OCI-M2 (cell line): Measurements from ENCODE around the gene CCDC15.
"Not testable (repeated sequence)": the region's sequence is repeated elsewhere in the genome, so short reads cannot be mapped to it uniquely, and the experiment has no call there.

Source experiments
- DNase-seq: peaks from one replicate; lab custom pipeline; 2025; ENCODE audit not compliant: unreplicated experiment; lab: John Stamatoyannopoulos, UW

Gene CCDC15

DNA sequence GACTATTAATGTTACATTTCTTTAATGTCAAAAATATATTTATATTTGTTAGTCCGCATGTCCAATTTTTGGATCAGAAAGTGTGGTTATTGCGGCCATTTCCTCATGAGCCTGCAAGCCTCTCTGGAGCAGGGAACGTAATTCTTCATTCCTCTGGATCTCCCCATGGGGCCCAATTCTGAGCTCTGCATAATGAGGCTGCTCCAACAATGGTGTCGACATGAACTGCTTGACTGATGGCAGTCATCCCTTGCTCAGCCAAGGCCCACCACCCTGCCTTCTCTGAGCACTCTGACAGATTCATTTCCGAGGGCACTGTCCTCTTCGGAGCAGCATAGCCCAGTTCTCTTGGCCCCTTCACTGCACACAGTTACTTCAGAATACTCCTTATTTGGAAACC is 15.0 kb upstream of the CCDC15 start:
- DNase-seq = no peak

GRCh38 chr11:124941703-124942102 is 12.3 kb upstream of the CCDC15 start:
- no peak for DNase-seq

- no peak for DNase-seq
Observed at GRCh38 chr11:124942466-124943253, 11.3 kb upstream of the CCDC15 start.

DNA sequence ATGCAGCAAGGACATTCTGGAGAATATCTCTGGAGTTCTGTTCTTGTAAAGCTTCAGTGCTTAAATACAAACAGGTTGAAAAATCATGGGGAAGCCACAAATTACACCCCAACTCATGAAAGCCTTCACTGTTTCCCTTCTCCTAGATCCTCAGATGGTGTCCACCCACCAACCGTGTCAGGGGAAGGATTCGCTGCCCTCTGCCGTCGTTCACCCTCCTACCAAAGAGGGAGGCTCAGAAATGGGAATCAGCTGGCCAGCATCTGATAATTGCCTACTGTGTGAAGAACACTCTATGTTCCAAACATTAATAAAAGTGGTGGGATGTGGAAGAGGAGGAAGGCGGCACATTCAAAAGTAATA is 10.8 kb upstream of the CCDC15 start:
- DNase-seq = no peak

DNA sequence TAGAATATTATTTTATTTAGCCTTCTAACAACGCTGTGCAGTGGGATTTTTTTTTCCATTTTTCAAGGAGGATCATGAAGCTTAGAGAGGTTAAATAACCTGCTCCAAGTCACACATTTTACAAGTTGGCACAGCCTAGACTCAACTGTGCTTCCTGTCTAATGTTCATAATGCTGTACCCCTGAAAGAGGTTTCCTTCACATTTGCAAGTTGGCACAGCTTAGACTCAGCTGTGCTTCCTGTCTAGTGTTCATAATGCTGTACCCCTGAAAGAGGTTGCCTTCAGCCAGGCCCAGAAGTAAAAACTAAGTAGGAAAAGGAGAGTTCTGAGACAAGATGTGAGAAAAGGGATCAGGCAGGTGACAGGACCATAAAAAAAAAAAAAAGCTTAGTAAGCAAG is 10.3 kb upstream of the CCDC15 start:
- DNase-seq = no peak

DNA sequence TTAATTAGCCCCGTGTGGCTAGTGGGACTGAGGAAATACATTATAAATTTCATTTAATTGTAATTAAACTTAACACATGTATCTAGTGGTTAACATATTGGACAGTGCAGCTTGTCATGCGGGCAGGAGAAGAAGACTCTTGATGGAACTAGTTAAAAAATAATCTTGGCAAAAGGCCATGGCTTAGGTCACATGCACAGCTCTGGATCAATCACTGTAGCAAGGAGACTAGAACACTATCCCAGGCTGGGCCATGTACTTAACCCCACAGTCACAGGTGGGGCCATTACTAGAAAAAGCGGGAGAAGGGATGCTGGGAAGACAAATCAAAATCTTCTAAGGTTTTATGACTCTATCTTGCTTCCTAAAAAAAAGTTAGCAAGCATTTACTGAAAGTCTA is 9.4 kb upstream of the CCDC15 start:
- no peak for DNase-seq

DNA sequence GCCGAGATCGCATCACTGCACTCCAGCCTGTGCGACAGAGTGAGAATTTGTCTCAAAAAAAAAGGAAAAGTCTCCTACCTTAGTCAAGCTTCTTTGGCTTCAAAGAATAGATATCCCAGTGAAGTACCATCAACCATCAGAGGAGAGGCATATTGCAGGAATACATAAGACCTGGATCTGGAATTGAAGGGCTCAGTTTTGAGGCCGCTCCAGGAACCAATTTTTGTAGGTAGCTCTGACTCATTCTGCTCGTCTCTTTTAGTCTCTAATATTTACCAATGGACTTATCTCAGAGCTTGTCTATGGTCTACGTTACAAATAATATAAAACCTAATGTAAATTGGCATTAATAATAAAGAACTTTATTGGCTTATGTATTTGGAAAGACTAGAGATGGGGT is 8.2 kb upstream of the CCDC15 start:
- DNase-seq = no peak

DNA sequence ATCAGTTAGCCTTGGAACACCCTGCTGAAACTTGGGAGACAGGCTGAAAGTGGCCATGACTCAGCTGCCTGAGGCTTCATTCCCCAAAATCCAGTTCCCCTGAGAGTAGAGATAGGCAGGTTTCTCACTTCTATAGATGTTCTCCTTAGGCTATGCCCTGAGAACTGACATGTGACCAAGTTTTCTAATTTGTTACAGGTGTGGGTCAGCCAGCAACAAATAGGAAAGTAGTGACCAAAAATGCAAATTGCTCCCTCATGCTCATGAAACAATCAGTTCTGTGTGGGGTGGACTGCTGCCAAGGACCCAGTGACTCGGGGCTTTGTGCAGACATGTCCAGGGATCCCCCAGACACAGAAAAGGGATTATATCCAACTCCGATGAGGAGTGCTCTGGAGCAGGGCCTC is 7.3 kb upstream of the CCDC15 start:
- no peak for DNase-seq

DNA sequence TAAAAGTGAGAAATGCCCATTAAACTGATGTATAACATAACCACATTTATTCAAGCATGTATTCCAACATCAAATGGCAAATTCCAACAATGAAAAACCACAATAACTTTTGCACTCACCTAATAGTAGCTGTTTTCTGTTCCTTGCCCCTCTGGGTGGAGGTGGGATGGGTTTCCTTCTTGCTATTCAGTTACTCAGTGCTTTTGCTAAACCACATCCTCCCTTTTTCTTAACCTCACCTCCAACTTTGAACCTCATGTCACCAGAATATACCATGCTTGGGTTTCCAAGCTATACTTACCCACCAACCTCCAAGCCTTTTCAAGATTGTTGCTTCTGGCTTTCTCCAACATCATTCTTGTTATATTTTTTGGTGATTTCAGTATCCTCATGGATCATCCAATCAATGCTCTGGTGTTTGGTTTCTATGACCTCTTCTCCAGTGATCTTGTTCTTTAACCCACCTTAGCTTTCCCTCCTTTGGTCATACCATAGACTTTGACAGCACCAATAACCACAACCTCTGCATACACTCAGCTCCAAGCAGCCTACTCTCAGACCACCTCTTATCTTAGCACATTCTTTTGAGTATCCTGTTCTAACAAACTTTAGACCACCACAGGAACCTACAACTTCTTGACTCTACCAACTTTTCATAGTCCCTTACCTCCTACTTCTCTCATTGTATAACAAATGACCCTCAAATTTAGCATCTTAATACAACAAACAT is 3.2 kb upstream of the CCDC15 start:
- DNase-seq = no peak

DNA sequence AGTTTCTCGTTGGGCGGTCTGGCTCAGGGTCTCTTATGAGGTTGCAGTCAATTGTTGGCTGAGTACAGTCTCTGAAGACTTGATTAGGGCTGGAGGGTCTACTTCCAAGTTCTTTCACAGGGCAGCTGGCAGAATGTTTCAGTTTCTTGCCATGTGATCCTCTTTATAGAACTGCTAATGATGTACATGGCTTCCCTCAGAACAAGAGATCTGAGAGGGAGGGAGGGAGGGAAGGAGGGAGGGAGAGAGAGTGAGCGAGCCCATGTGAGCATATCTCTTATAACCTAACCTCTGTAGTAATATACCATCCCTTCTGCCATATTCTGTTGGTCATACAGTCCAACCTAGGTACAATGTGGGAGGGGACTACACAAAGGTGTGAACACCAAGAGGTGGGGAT is 2.7 kb upstream of the CCDC15 start:
- no peak for DNase-seq

DNA sequence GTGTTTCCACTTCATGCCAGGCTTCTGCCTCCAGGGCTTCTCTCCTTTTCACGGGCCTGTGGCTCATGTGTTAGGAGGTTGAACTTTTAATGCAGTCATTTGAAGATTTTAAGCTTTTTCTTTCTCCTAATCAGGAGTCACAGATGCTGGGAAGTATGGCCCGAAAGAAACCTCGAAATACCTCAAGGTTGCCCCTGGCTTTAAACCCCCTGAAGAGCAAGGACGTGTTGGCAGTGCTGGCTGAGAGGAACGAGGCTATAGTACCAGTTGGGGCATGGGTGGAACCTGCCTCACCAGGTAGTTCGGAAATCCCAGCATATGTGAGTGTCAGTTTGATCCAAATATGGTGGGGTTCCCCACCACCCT is 571 bp downstream of the CCDC15 start:
- no peak for DNase-seq

DNA sequence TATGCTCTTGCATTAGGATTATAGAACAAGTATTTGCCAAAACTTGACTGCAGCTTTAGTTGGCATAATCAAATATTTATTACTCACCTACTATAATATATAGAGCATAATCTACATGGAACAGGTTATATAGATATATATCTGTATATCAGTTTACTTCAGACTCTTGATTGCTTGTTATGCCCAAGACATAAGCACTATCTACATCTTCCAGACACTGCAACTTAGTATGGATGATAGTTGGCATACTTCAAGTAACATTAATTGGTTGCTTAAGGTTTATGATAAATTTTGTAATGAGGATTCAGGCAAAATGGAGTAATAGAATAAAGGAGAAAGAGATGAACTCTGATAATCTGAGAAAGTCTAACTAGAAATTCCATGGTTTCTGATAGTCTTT is 1.0 kb downstream of the CCDC15 start:
- DNase-seq = no peak

GRCh38 chr11:124961972-124962609 is 8.1 kb downstream of the CCDC15 start:
- DNase-seq = no peak

DNA sequence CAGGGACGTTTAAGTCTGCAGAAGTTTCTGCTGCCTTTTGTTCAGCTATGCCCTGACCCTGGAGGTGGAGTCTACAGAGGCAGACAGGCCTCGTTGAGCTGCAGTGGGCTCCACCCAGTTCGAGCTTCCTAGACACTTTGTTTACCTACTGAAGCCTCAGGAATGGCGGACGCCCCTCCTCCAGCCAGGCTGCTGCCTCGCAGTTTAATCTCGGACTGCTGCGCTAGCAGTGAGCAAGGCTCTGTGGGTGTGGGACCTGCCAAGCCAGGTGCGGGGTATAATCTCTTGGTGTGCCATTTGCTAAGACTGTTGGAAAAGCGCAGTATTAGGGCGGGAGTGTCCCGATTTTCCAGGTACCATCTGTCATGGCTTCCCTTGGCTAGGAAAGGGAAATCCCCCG is 14.2 kb downstream of the CCDC15 start:
- not testable (repeated sequence) for DNase-seq

- no peak for DNase-seq
Observed at GRCh38 chr11:124970925-124971324, 16.9 kb downstream of the CCDC15 start.

- no peak for DNase-seq
Observed at GRCh38 chr11:124971810-124972209, 17.8 kb downstream of the CCDC15 start.

DNA sequence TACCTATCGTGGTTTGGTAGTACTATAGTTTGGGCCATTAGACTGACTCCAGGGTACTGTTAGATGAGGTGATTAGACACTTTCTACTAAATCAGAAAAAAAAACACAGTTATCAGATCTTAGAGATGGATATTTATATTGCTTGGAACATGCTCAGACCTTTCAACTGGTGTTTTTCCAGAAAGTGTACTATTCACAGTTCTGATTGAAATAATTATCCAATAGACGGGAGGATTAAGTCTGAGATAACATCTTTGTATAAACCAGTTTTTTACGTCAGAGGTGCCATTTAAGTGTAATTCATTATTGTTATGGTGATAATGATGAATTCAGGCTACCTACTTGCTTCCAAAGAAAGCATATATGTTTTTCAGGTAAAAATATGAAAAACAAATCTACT is 22.5 kb downstream of the CCDC15 start:
- no peak for DNase-seq

DNA sequence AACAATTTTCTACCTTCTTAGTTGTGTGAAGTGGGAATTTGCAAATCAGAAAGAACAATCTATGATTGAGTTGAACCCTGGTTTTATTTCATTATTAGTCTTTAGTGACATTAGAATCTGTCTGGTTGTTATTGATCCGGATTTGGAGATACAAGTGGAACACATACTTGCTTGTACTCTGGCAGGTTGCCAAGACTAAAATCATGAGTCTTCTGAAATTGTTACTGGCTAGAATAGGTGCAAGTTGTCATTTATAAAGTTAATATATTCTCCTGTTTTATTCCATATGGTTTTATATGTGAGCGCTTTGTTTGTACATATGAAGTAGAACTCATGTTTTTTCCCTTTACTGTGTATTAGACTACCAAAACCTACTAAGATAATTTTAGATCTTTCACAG is 23.0 kb downstream of the CCDC15 start:
- no peak for DNase-seq

- no peak for DNase-seq
Observed at GRCh38 chr11:124978316-124978715, 24.3 kb downstream of the CCDC15 start.

DNA sequence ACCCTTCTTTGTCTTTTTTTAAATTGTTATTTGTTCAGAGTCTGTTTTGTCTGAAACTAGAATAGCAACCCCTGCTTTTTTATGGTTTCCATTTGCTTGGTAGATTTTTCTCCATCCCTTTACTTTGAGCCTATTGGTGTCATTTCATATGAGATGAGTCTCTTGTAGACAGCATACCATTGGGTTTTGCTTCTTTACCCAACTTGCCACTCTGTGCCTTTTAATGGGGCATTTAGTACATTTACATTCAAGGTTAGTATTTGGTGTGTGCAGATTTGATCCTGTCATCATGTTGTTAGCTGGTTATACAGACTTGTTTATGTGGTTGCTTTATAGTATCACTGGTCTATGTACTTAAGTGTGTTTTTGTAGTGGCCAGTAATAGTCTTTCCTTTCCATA is 28.0 kb downstream of the CCDC15 start:
- DNase-seq = no peak

GRCh38 chr11:124983674-124984511 is 29.9 kb downstream of the CCDC15 start:
- no peak for DNase-seq

GRCh38 chr11:124984512-124984854 is 30.5 kb downstream of the CCDC15 start:
- DNase-seq = no peak
